HCT116 (cell line): ENCODE data around the gene AHNAK. TPM values are rescaled to one million over a fixed set of nuclear protein-coding genes. Genes with fewer than 3 reads are reported as not detected.

Experiments
- ATAC-seq: fragments of 200-7000 bp; cut with Tn5 transposase; 2 replicates; pipeline ENCODE4 v1.9.1; 2020; ENCODE audit warnings: mild to moderate bottlenecking, moderate library complexity
- BruUV-seq: library from RNA; stranded (reverse); fragments of 400-500 nt; replicated peaks from 2 replicates; lab custom pipeline; 2021; lab: Mats Ljungman, UMichigan
- CTCF ChIA-PET: fragments of 300-600 bp; sonication (Branson Sonifier 250); formaldehyde crosslinking; loops from one replicate; lab custom pipeline; 2021; ENCODE audit warnings: antibody characterized with exemption; lab: Charles Lee
- POLR2A ChIA-PET: fragments of 300-600, 350-600 bp; sonication (Branson Sonifier 250); formaldehyde crosslinking; loops from one replicate; lab custom pipeline; 2021; ENCODE audit warnings: antibody characterized with exemption; lab: Charles Lee
- RAD21 ChIA-PET, 2 experiments: fragments of 300-600 bp; sonication (Branson Sonifier 250); formaldehyde crosslinking; loops; one replicate each; lab custom pipeline; 2023; ENCODE audit warnings: low total read pairs in 2 of 2; ENCODE audit not compliant: uncharacterized antibody in 2 of 2, unreplicated experiment in 2 of 2, low non-redundant PET in 1 of 2; lab: Charles Lee
- DNase-seq: peaks from one replicate; pipeline ENCODE4 v3.0.0-alpha.2; 2010; ENCODE audit warnings: low read depth, low spot score
- H2AFZ ChIP-seq: fragments of 200-600 bp; shearing (Covaris generic), sonication (generic); 2 replicates; pipeline ENCODE4 v1.6.1; 2017; ENCODE audit warnings: low read depth, mixed run types, mixed read lengths, antibody characterized with exemption, low read length; ENCODE audit not compliant: poor library complexity, severe bottlenecking
- H3K27ac ChIP-seq: 2 replicates; pipeline ENCODE4 v1.5.1; 2012; ENCODE audit warnings: low read depth, low read length
- H3K27me3 ChIP-seq: fragments of 200-600 bp; sonication (generic); 2 replicates; pipeline ENCODE4 v1.6.1; 2016; ENCODE audit warnings: mixed run types, low read length, mixed read lengths; ENCODE audit not compliant: insufficient read depth
- H3K36me3 ChIP-seq, 2 experiments: fragments of 200-500 bp in 1 of 2; fragments of 200-600 bp in 1 of 2; sonication (Bioruptor generic) in 1 of 2; sonication (generic) in 1 of 2; 2 replicates each; pipeline versions ENCODE4 v1.5.1 to v1.6.1; 2014 to 2016; ENCODE audit warnings: low read length in 2 of 2, inconsistent platforms in 1 of 2, mixed read lengths in 1 of 2, mixed run types in 1 of 2; ENCODE audit not compliant: insufficient read depth in 2 of 2, control insufficient read depth in 1 of 2
- H3K4me1 ChIP-seq, 2 experiments: fragments of 200-600 bp in 1 of 2; sonication (generic) in 1 of 2; 2 replicates each; pipeline versions ENCODE4 v1.5.1 to v1.6.1; 2012 to 2017; ENCODE audit warnings: low read length in 2 of 2, inconsistent platforms in 1 of 2, mild to moderate bottlenecking in 1 of 2, mixed read lengths in 1 of 2, mixed run types in 1 of 2, moderate library complexity in 1 of 2; ENCODE audit not compliant: insufficient read depth in 2 of 2, control insufficient read depth in 1 of 2
- H3K4me2 ChIP-seq: fragments of 200-600 bp; sonication (generic); 2 replicates; pipeline ENCODE4 v1.6.1; 2017; ENCODE audit warnings: mixed run types, low read length, mixed read lengths
- H3K4me3 ChIP-seq, 2 experiments: fragments of 200-600 bp in 1 of 2; sonication (generic) in 1 of 2; replicated peaks in 1 of 2; 2 replicates each; pipeline ENCODE4 v1.5.1; 2011 to 2016; ENCODE audit warnings: low read length in 2 of 2, control low read depth in 1 of 2, low read depth in 1 of 2, mild to moderate bottlenecking in 1 of 2, mixed read lengths in 1 of 2, mixed run types in 1 of 2
- H3K79me2 ChIP-seq: fragments of 200-600 bp; sonication (generic); 2 replicates; pipeline ENCODE4 v1.6.1; 2017; ENCODE audit warnings: mild to moderate bottlenecking, mixed run types, low read length, moderate library complexity, mixed read lengths; ENCODE audit not compliant: insufficient read depth
- H3K9ac ChIP-seq: fragments of 200-600 bp; sonication (generic); 2 replicates; pipeline ENCODE4 v1.6.1; 2016; ENCODE audit warnings: low read length, mixed read lengths
- H3K9me2 ChIP-seq: fragments of 200-600 bp; sonication (generic), shearing (Covaris generic); 2 replicates; pipeline ENCODE4 v1.6.1; 2017; ENCODE audit warnings: mixed run types, mild to moderate bottlenecking, moderate library complexity; ENCODE audit not compliant: insufficient read depth
- H3K9me3 ChIP-seq, 2 experiments: fragments of 200-500 bp in 1 of 2; fragments of 200-600 bp in 1 of 2; sonication (Bioruptor generic) in 1 of 2; sonication (generic) in 1 of 2; 2 replicates each; pipeline ENCODE4 v1.6.1; 2014 to 2017; ENCODE audit warnings: low read length in 2 of 2, mixed read lengths in 2 of 2, inconsistent platforms in 1 of 2, low read depth in 1 of 2, mild to moderate bottlenecking in 1 of 2, mixed run types in 1 of 2, moderate library complexity in 1 of 2; ENCODE audit not compliant: control insufficient read depth in 1 of 2, insufficient read depth in 1 of 2
- H4K20me1 ChIP-seq: fragments of 200-600 bp; sonication (generic), shearing (Covaris generic); 2 replicates; pipeline ENCODE4 v1.6.1; 2017; ENCODE audit warnings: mixed run types, mild to moderate bottlenecking, moderate library complexity; ENCODE audit not compliant: insufficient read depth
- FOSL1 ChIP-seq: IDR thresholded peaks from 2 replicates; pipeline ENCODE4 v1.6.1; 2012; ENCODE audit warnings: low read depth
- JUND ChIP-seq: IDR thresholded peaks from 2 replicates; pipeline ENCODE4 v1.6.1; 2012
- MAX ChIP-seq: IDR thresholded peaks from 2 replicates; pipeline ENCODE4 v1.6.1; 2012
- POLR2AphosphoS5 ChIP-seq: IDR thresholded peaks from 2 replicates; pipeline ENCODE4 v1.6.1; 2011; ENCODE audit warnings: mild to moderate bottlenecking, low read depth, low read length, moderate library complexity
- RAD21 ChIP-seq: IDR thresholded peaks from 2 replicates; pipeline ENCODE4 v1.6.1; 2012; ENCODE audit warnings: low read depth, mild to moderate bottlenecking
- REST ChIP-seq: IDR thresholded peaks from 2 replicates; pipeline ENCODE4 v1.6.1; 2012; ENCODE audit warnings: low read depth
- SIN3A ChIP-seq: IDR thresholded peaks from 2 replicates; pipeline ENCODE4 v1.6.1; 2012; ENCODE audit warnings: low read depth
- SP1 ChIP-seq: IDR thresholded peaks from 2 replicates; pipeline ENCODE4 v1.6.1; 2012; ENCODE audit warnings: low read depth
- TCF7L2 ChIP-seq: IDR thresholded peaks from 2 replicates; pipeline ENCODE4 v1.7.0; 2011; ENCODE audit warnings: borderline replicate concordance, inconsistent platforms; ENCODE audit not compliant: insufficient read depth, insufficient read length; ENCODE audit errors: extremely low read depth
- YY1 ChIP-seq: IDR thresholded peaks from 2 replicates; pipeline ENCODE4 v1.6.1; 2011; ENCODE audit warnings: low read length, low read depth, moderate library complexity, mild to moderate bottlenecking; ENCODE audit not compliant: insufficient replicate concordance; ENCODE audit errors: extremely low read depth
- intact Hi-C: fragments of 100-400 bp; cut with micrococcal nuclease; formaldehyde crosslinking; loops from 2 replicates; pipeline ENCODE4 v1.10.0; 2022
- total RNA-seq: library from RNA; stranded (reverse); gene quantifications from one replicate; pipeline ENCODE4 v1.2.1, GENCODE V29; 2021; ENCODE audit not compliant: unreplicated experiment
- TF ChIP-seq, protein P1 (sequence below): IDR thresholded peaks from 2 replicates; pipeline ENCODE4 v1.6.1; 2012
- TF ChIP-seq, protein P2 (sequence below): IDR thresholded peaks from 2 replicates; pipeline ENCODE4 v1.6.1; 2011; ENCODE audit warnings: mild to moderate bottlenecking, low read length, moderate library complexity; ENCODE audit not compliant: insufficient replicate concordance; ENCODE audit errors: extremely low read depth

Gene AHNAK
- total RNA-seq, 1 experiment from 2014 or later, result 239 TPM

GRCh38 chr11:62500650-62501030 lies 46.0 kb downstream of the AHNAK start (continued):
- TF ChIP-seq RAD21, result no peak
- TF ChIP-seq, protein P1, sequence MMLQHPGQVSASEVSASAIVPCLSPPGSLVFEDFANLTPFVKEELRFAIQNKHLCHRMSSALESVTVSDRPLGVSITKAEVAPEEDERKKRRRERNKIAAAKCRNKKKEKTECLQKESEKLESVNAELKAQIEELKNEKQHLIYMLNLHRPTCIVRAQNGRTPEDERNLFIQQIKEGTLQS, result no peak
- TF ChIP-seq, protein P2, sequence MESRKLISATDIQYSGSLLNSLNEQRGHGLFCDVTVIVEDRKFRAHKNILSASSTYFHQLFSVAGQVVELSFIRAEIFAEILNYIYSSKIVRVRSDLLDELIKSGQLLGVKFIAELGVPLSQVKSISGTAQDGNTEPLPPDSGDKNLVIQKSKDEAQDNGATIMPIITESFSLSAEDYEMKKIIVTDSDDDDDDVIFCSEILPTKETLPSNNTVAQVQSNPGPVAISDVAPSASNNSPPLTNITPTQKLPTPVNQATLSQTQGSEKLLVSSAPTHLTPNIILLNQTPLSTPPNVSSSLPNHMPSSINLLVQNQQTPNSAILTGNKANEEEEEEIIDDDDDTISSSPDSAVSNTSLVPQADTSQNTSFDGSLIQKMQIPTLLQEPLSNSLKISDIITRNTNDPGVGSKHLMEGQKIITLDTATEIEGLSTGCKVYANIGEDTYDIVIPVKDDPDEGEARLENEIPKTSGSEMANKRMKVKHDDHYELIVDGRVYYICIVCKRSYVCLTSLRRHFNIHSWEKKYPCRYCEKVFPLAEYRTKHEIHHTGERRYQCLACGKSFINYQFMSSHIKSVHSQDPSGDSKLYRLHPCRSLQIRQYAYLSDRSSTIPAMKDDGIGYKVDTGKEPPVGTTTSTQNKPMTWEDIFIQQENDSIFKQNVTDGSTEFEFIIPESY, result no peak

- H3K27me3 ChIP-seq, result no peaks in the 10 kb centered on the region
- H2AFZ ChIP-seq, result no peak overlapping the region
- intact Hi-C loops, result no loop called here
- no peaks in the 10 kb centered on the region for H3K79me2 ChIP-seq
- no peaks in the 10 kb centered on the region for H4K20me1 ChIP-seq
- peak overlapping the region; percentile 30 to 32 for H3K4me3 ChIP-seq
- ChIA-PET RAD21 (interaction anchor here (1.7 to 3.0 kb wide), 3 partner anchors 43 to 75 kb away, joined by 7 to 9 read pairs (median 8); no protein-coding TSS in a partner anchor), CTCF (interaction anchor here (0.8 to 2.7 kb wide), 8 partner anchors 11 to 105 kb away, joined by 3 to 19 read pairs (median 4); no protein-coding TSS in a partner anchor), POLR2A (interaction anchor here (0.8 to 2.9 kb wide), 9 partner anchors 10 to 92 kb away, joined by 3 to 15 read pairs (median 5); partner anchors contain the start of gene TUT1)
- DNase-seq (peak; percentile 88), ATAC-seq (peak; percentile 94)
- TSS peak; percentile 90 for BruUV-seq
- no peaks in the 10 kb centered on the region for H3K9me2 ChIP-seq
- peak overlapping the region; percentile 63 for H3K4me2 ChIP-seq
- TF ChIP-seq FOSL1 (peak; percentile 67), POLR2AphosphoS5 (peak; percentile 82), REST (no peak), MAX (peak; percentile 80), JUND (peak; percentile 69; the same call in 1 of the 2 replicates), TCF7L2 (no peak), SIN3A (peak; percentile 89), SP1 (peak; percentile 85), YY1 (peak; percentile 63)
- peak overlapping the region; percentile 62 for H3K27ac ChIP-seq
- no peaks in the 10 kb centered on the region for H3K36me3 ChIP-seq
- peak overlapping the region; percentile 44 for H3K9ac ChIP-seq
- no peaks in the 10 kb centered on the region for H3K9me3 ChIP-seq
- H3K4me1 ChIP-seq, result peaks cover 31 to 43% of the 10 kb centered on the region in 2 experiments
These were observed 46.5 kb downstream of the AHNAK start for GRCh38 chr11:62499944-62500649.
